Karpas-422 (cell line): ENCODE results near the gene JDP2. TPM values are rescaled to one million over a fixed set of nuclear protein-coding genes. Genes with fewer than 3 reads are reported as not detected.

Experiments
- DNase-seq: peaks from one replicate; pipeline ENCODE4 v3.0.0-alpha.2; 2015
- H2AFZ ChIP-seq: fragments of 200-600 bp; sonication (generic); 2 replicates; pipeline ENCODE4 v1.6.1; 2014; ENCODE audit warnings: antibody characterized with exemption, low read length, mixed read lengths
- H3K27ac ChIP-seq: fragments of 200-600 bp; sonication (generic); 2 replicates; pipeline ENCODE4 v1.5.1; 2014; ENCODE audit warnings: mild to moderate bottlenecking, low read length, moderate library complexity
- H3K27me3 ChIP-seq: fragments of 200-600 bp; sonication (generic); 2 replicates; pipeline ENCODE4 v1.6.1; 2014; ENCODE audit warnings: low read length, mixed read lengths
- H3K36me3 ChIP-seq: fragments of 200-600 bp; sonication (generic); 2 replicates; pipeline ENCODE4 v1.6.1; 2014; ENCODE audit warnings: low read length, mixed read lengths; ENCODE audit not compliant: insufficient read depth
- H3K4me1 ChIP-seq: fragments of 200-600 bp; sonication (generic); 2 replicates; pipeline ENCODE4 v1.6.1; 2014; ENCODE audit warnings: mild to moderate bottlenecking, low read length, mixed read lengths
- H3K4me2 ChIP-seq: fragments of 200-600 bp; sonication (generic); 2 replicates; pipeline ENCODE4 v1.6.1; 2014; ENCODE audit warnings: low read length, low read depth, mild to moderate bottlenecking; ENCODE audit not compliant: poor library complexity, severe bottlenecking
- H3K4me3 ChIP-seq: fragments of 200-600 bp; sonication (generic); 2 replicates; pipeline ENCODE4 v1.5.1; 2014; ENCODE audit warnings: mild to moderate bottlenecking, antibody characterized with exemption, low read length, mixed read lengths
- H3K79me2 ChIP-seq: fragments of 200-600 bp; sonication (generic); 2 replicates; pipeline ENCODE4 v1.6.1; 2014; ENCODE audit warnings: mild to moderate bottlenecking, low read length, mixed read lengths
- H3K9ac ChIP-seq: fragments of 200-600 bp; sonication (generic); 2 replicates; pipeline ENCODE4 v1.6.0; 2014; ENCODE audit warnings: low read length
- H3K9me2 ChIP-seq: fragments of 200-600 bp; sonication (generic), shearing (Covaris generic); replicated peaks from 2 replicates; pipeline ENCODE4 v1.6.0; 2014; ENCODE audit warnings: mild to moderate bottlenecking, low read length, moderate library complexity; ENCODE audit not compliant: insufficient read depth
- H3K9me3 ChIP-seq: fragments of 300-700, 200-600 bp; sonication (generic); 2 replicates; pipeline ENCODE4 v1.6.1; 2014; ENCODE audit warnings: low read length, mixed read lengths
- H4K20me1 ChIP-seq: fragments of 200-600 bp; sonication (generic); 2 replicates; pipeline ENCODE4 v1.6.1; 2014; ENCODE audit warnings: mild to moderate bottlenecking, antibody characterized with exemption, low read length, low read depth; ENCODE audit not compliant: insufficient read depth
- total RNA-seq: library from RNA; depleted of rRNA; stranded (reverse); fragments of >200 nt; shearing (Covaris generic); gene quantifications from 2 replicates; pipeline ENCODE4 v1.2.3, GENCODE V29; 2014; ENCODE audit warnings: low replicate concordance

The JDP2 gene
- total RNA-seq, 1 experiment from 2014 or later, result 8.4 TPM

DNA sequence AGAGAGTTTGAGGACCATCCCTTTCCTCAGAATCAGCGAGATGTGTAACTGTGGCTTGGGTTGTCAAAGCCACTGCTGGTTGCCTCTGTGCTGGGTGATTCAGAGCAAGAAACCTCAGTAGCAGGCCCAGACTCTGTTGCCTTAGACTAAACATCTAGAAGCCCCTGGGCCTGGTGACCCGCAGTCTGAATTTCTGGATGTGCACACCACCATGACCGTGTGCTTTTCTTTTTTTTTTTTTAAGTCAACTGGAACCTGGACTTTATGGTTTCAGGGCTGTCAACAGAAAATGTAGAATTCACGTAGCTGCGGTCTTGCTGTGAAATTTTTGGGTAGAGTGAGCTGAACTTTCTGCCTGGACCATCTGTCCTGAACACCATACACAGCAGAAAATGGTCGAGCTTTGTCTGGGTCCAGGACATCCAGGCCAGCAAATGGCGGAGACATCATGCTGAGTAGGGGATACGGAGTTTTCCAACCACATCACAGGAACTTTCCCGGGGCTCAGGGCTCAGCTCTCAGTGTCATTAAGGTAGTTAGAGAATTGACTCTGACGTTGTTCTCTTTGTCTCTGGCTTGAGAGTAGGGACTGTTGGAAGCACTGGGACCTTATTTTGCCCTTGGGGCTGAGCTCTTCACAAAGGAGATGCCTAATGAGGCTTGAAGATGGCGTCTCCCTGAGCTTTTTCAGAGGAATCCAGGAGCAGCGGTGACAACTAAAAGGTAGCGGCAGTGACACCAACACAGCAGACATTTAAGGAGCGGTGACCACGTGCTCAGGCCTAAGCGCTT, 71.5 kb downstream of the JDP2 start:
- Histone ChIP-seq H3K9me3 (no peaks in the 10 kb centered on the region), H3K36me3 (no peaks in the 10 kb centered on the region), H3K4me3 (no peak overlapping the region), H3K27me3 (no peaks in the 10 kb centered on the region), H3K4me1 (no peaks in the 10 kb centered on the region), H3K9ac (no peak overlapping the region), H2AFZ (no peak overlapping the region), H3K79me2 (no peaks in the 10 kb centered on the region), H4K20me1 (0 out of 2 replicates have a peak, but pooled peaks cover 4% of the 10 kb centered on the region), H3K27ac (no peak overlapping the region), H3K9me2 (no peaks in the 10 kb centered on the region), H3K4me2 (no peak overlapping the region)
- DNase-seq, result no peak

DNA sequence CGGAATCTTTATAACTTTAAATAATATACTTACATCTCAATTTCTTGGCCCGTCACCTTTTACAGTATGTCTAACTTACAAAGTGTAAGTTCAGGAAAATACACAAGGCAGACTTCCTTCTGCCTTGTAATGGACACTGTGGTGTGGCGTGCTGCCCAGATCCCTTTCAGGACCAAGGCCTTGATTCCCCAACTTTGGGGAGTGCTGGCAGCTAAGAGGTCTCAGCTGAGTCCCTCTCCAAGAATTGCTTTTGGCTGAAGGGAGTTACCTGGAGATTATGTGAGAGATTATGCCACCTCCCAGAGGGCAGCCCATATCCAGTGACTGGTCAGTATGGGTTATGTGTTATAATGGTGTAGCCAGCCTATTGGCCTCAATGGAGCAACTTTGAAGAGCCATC, 73.3 kb downstream of the JDP2 start:
- Histone ChIP-seq H3K36me3 (no peaks in the 10 kb centered on the region), H3K9me3 (no peaks in the 10 kb centered on the region), H3K79me2 (no peaks in the 10 kb centered on the region), H3K9ac (no peak overlapping the region), H3K27ac (no peak overlapping the region), H2AFZ (no peak overlapping the region), H3K4me2 (no peak overlapping the region), H3K9me2 (no peaks in the 10 kb centered on the region), H4K20me1 (0 out of 2 replicates have a peak, but pooled peaks cover 4% of the 10 kb centered on the region), H3K27me3 (no peaks in the 10 kb centered on the region), H3K4me1 (no peaks in the 10 kb centered on the region), H3K4me3 (no peak overlapping the region)
- no peak for DNase-seq

DNA sequence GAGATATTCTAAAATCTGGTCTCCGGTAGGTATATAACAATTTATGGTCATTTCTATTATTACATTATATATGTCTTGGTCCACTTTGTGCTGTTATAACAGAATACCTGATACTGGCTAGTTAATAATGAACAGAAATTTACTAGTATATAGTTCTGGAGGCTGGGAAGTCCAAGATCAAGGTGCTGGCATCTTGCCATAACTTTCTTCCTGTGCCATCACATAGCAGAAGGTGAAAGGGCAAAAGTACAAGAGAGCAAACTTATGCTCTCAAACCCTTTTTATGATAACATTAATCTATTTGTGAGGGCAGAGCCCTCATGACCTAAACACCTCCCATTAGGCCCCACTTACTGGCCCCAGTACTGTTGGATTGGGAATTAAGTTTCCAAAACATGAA, 76.6 kb downstream of the JDP2 start:
- H3K9me3 ChIP-seq, result peaks cover 6% of the 10 kb centered on the region; the same call in 1 of the 2 replicates
- H2AFZ ChIP-seq, result no peak overlapping the region
- no peak overlapping the region for H3K4me3 ChIP-seq
- H3K27me3 ChIP-seq, result peaks cover 2% of the 10 kb centered on the region; the same call in 1 of the 2 replicates
- H3K9ac ChIP-seq, result no peak overlapping the region
- no peaks in the 10 kb centered on the region for H3K36me3 ChIP-seq
- no peak overlapping the region for H3K27ac ChIP-seq
- DNase-seq, result no peak
- H3K9me2 ChIP-seq, result no peaks in the 10 kb centered on the region
- no peaks in the 10 kb centered on the region for H3K4me1 ChIP-seq
- H3K4me2 ChIP-seq, result no peak overlapping the region
- no peaks in the 10 kb centered on the region for H3K79me2 ChIP-seq
- 0 out of 2 replicates have a peak, but pooled peaks cover 4% of the 10 kb centered on the region for H4K20me1 ChIP-seq

DNA sequence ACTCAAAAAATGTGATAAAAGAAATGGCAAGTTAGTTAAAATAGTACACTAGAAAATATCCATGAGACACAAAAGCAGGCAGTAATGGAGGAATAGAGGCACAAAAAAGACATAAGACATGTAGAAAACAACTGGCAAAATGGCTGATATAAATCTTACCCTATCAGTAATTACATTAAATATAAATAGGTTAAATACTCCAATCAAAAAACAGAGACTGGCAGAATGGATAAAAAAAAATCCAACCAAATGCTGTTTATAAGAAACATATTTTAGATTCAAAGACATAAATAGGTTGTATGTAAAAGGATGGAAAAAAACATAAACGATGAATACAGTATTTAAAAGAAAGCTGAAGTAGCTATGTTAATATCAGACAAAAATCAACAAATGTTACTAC, 79.1 kb downstream of the JDP2 start:
- Histone ChIP-seq H3K9me3 (peaks cover 25% of the 10 kb centered on the region), H3K9me2 (no peaks in the 10 kb centered on the region), H2AFZ (no peak overlapping the region), H3K4me2 (no peak overlapping the region), H3K4me3 (no peak overlapping the region), H3K36me3 (no peaks in the 10 kb centered on the region), H3K27me3 (peaks cover 5% of the 10 kb centered on the region; the same call in 1 of the 2 replicates), H3K4me1 (no peaks in the 10 kb centered on the region), H3K27ac (no peak overlapping the region), H3K79me2 (no peaks in the 10 kb centered on the region), H4K20me1 (0 out of 2 replicates have a peak, but pooled peaks cover 4% of the 10 kb centered on the region), H3K9ac (no peak overlapping the region)
- DNase-seq, result no peak

DNA sequence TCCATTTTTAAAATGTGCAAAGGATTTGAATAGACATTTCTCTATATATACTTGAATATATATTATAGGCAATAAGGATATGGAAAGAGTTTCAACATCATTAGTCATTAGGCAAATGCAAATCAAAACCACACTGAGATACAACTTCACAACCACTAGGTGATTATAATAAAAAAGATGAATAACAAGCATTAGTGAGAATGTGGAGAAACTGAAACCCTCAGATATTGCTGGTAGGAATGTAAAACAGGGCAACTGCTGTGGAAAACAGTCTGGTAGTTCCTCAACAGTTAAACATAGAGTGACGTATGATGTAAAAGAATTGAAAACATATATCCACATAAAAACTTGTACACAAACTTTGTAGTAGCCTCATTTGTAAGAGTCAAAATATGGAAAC, 82.7 kb downstream of the JDP2 start:
- peaks cover 9% of the 10 kb centered on the region; the same call in 1 of the 2 replicates for H3K27me3 ChIP-seq

DNA sequence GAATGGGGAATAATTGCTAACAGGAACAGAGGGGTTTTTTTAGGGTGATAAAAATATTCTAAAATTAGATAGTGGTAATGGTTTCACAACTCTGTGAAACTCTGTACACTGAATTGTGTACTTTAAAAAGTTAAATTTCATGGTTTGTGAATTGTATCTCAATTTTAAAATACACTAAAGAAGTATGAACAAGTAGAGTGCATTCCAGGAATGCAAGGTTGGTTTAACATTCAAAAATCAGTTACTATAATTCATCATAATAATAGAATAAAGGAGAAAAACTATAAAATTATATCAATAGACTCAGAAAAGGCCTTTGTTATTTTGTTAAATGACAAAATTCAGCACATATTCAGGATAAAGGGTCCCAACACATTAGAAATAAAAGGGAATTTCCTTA, 83.4 kb downstream of the JDP2 start:
- no peak overlapping the region for H3K4me3 ChIP-seq
- DNase-seq, result no peak
- H3K9me3 ChIP-seq, result peaks cover 25% of the 10 kb centered on the region
- H3K36me3 ChIP-seq, result no peaks in the 10 kb centered on the region
- H3K4me2 ChIP-seq, result no peak overlapping the region
- peaks cover 13% of the 10 kb centered on the region; the same call in 1 of the 2 replicates for H4K20me1 ChIP-seq
- H3K27me3 ChIP-seq, result peaks cover 9% of the 10 kb centered on the region; the same call in 1 of the 2 replicates
- H3K27ac ChIP-seq, result no peak overlapping the region
- no peak overlapping the region for H2AFZ ChIP-seq
- H3K4me1 ChIP-seq, result peaks cover 19% of the 10 kb centered on the region
- H3K79me2 ChIP-seq, result no peaks in the 10 kb centered on the region
- H3K9ac ChIP-seq, result no peak overlapping the region
- no peaks in the 10 kb centered on the region for H3K9me2 ChIP-seq

More for the DNA sequence above, 82.7 kb downstream of the JDP2 start:
- Histone ChIP-seq H3K9me3 (peaks cover 25% of the 10 kb centered on the region), H3K36me3 (no peaks in the 10 kb centered on the region), H2AFZ (no peak overlapping the region), H3K79me2 (no peaks in the 10 kb centered on the region), H3K4me3 (no peak overlapping the region), H3K9ac (no peak overlapping the region), H3K9me2 (no peaks in the 10 kb centered on the region), H4K20me1 (peaks cover 9% of the 10 kb centered on the region; the same call in 1 of the 2 replicates), H3K27ac (no peak overlapping the region), H3K4me1 (peaks cover 12% of the 10 kb centered on the region), H3K4me2 (no peak overlapping the region)
- DNase-seq, result no peak

DNA sequence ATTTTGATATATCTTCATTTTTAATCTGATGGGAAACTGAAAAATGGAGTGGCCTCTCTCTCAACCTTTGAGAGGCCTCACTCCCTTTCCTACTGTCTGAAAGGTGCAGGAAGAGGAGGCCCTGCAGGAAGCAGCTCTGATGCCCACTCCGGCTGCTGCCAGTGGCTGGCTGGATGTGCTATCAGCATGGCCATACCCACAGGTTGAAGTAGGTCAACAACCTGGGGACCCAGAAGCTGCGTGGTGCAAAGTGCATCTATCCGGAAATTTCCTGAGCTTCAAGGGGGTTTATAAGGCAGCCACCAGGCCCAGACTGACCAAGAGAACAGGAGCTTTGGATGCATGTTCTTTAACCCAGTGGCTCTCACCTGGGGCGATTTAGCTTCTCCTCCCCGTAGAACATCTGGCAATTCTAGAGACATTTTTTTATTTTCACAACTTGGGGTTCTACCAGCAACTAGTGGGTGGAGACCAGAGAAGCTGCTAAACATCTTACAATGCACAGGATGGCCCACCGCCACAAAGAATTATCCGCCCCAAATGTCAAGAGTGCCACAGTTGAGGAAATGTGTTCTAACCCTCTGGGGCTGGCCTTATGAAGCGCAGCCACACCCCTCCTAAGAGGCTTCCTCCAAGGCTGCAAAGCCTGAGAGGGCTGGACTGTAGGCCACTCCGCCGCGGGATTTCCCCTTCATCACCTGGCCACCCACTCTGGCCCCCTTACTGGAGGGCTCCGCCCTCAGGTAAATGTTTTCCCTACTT, 86.3 kb downstream of the JDP2 start:
- peaks cover 23% of the 10 kb centered on the region for H3K4me1 ChIP-seq
- H3K4me3 ChIP-seq, result no peak overlapping the region
- H3K79me2 ChIP-seq, result no peaks in the 10 kb centered on the region
- H3K9me2 ChIP-seq, result no peaks in the 10 kb centered on the region
- DNase-seq, result no peak
- 0 out of 2 replicates have a peak, but pooled peaks cover 6% of the 10 kb centered on the region for H3K27me3 ChIP-seq
- no peak overlapping the region for H3K27ac ChIP-seq
- H3K36me3 ChIP-seq, result no peaks in the 10 kb centered on the region
- no peak overlapping the region for H2AFZ ChIP-seq
- peaks cover 20% of the 10 kb centered on the region for H3K9me3 ChIP-seq
- H3K9ac ChIP-seq, result no peak overlapping the region
- H4K20me1 ChIP-seq, result peaks cover 13% of the 10 kb centered on the region
- peak overlapping the region; percentile 61 for H3K4me2 ChIP-seq
